HCT116 (cell line): ENCODE measurements around the gene DHDH. TPM values are rescaled to one million over a fixed set of nuclear protein-coding genes. Genes with fewer than 3 reads are reported as not detected.

Experiments used
- ATAC-seq: fragments of 200-7000 bp; cut with Tn5 transposase; 2 replicates; pipeline ENCODE4 v1.9.1; 2020; ENCODE audit warnings: mild to moderate bottlenecking, moderate library complexity
- BruUV-seq: library from RNA; stranded (reverse); fragments of 400-500 nt; replicated peaks from 2 replicates; lab custom pipeline; 2021; lab: Mats Ljungman, UMichigan
- CTCF ChIA-PET: fragments of 300-600 bp; sonication (Branson Sonifier 250); formaldehyde crosslinking; loops from one replicate; lab custom pipeline; 2021; ENCODE audit warnings: antibody characterized with exemption; lab: Charles Lee
- POLR2A ChIA-PET: fragments of 300-600, 350-600 bp; sonication (Branson Sonifier 250); formaldehyde crosslinking; loops from one replicate; lab custom pipeline; 2021; ENCODE audit warnings: antibody characterized with exemption; lab: Charles Lee
- RAD21 ChIA-PET, 2 experiments: fragments of 300-600 bp; sonication (Branson Sonifier 250); formaldehyde crosslinking; loops; one replicate each; lab custom pipeline; 2023; ENCODE audit warnings: low total read pairs in 2 of 2; ENCODE audit not compliant: uncharacterized antibody in 2 of 2, unreplicated experiment in 2 of 2, low non-redundant PET in 1 of 2; lab: Charles Lee
- DNase-seq: peaks from one replicate; pipeline ENCODE4 v3.0.0-alpha.2; 2010; ENCODE audit warnings: low read depth, low spot score
- H2AFZ ChIP-seq: fragments of 200-600 bp; shearing (Covaris generic), sonication (generic); 2 replicates; pipeline ENCODE4 v1.6.1; 2017; ENCODE audit warnings: low read depth, mixed run types, mixed read lengths, antibody characterized with exemption, low read length; ENCODE audit not compliant: poor library complexity, severe bottlenecking
- H3K27ac ChIP-seq: 2 replicates; pipeline ENCODE4 v1.5.1; 2012; ENCODE audit warnings: low read depth, low read length
- H3K27me3 ChIP-seq: fragments of 200-600 bp; sonication (generic); 2 replicates; pipeline ENCODE4 v1.6.1; 2016; ENCODE audit warnings: mixed run types, low read length, mixed read lengths; ENCODE audit not compliant: insufficient read depth
- H3K36me3 ChIP-seq, 2 experiments: fragments of 200-500 bp in 1 of 2; fragments of 200-600 bp in 1 of 2; sonication (Bioruptor generic) in 1 of 2; sonication (generic) in 1 of 2; 2 replicates each; pipeline versions ENCODE4 v1.5.1 to v1.6.1; 2014 to 2016; ENCODE audit warnings: low read length in 2 of 2, inconsistent platforms in 1 of 2, mixed read lengths in 1 of 2, mixed run types in 1 of 2; ENCODE audit not compliant: insufficient read depth in 2 of 2, control insufficient read depth in 1 of 2
- H3K4me1 ChIP-seq, 2 experiments: fragments of 200-600 bp in 1 of 2; sonication (generic) in 1 of 2; 2 replicates each; pipeline versions ENCODE4 v1.5.1 to v1.6.1; 2012 to 2017; ENCODE audit warnings: low read length in 2 of 2, inconsistent platforms in 1 of 2, mild to moderate bottlenecking in 1 of 2, mixed read lengths in 1 of 2, mixed run types in 1 of 2, moderate library complexity in 1 of 2; ENCODE audit not compliant: insufficient read depth in 2 of 2, control insufficient read depth in 1 of 2
- H3K4me2 ChIP-seq: fragments of 200-600 bp; sonication (generic); 2 replicates; pipeline ENCODE4 v1.6.1; 2017; ENCODE audit warnings: mixed run types, low read length, mixed read lengths
- H3K4me3 ChIP-seq, 2 experiments: fragments of 200-600 bp in 1 of 2; sonication (generic) in 1 of 2; replicated peaks in 1 of 2; 2 replicates each; pipeline ENCODE4 v1.5.1; 2011 to 2016; ENCODE audit warnings: low read length in 2 of 2, control low read depth in 1 of 2, low read depth in 1 of 2, mild to moderate bottlenecking in 1 of 2, mixed read lengths in 1 of 2, mixed run types in 1 of 2
- H3K79me2 ChIP-seq: fragments of 200-600 bp; sonication (generic); 2 replicates; pipeline ENCODE4 v1.6.1; 2017; ENCODE audit warnings: mild to moderate bottlenecking, mixed run types, low read length, moderate library complexity, mixed read lengths; ENCODE audit not compliant: insufficient read depth
- H3K9ac ChIP-seq: fragments of 200-600 bp; sonication (generic); 2 replicates; pipeline ENCODE4 v1.6.1; 2016; ENCODE audit warnings: low read length, mixed read lengths
- H3K9me2 ChIP-seq: fragments of 200-600 bp; sonication (generic), shearing (Covaris generic); 2 replicates; pipeline ENCODE4 v1.6.1; 2017; ENCODE audit warnings: mixed run types, mild to moderate bottlenecking, moderate library complexity; ENCODE audit not compliant: insufficient read depth
- H3K9me3 ChIP-seq, 2 experiments: fragments of 200-500 bp in 1 of 2; fragments of 200-600 bp in 1 of 2; sonication (Bioruptor generic) in 1 of 2; sonication (generic) in 1 of 2; 2 replicates each; pipeline ENCODE4 v1.6.1; 2014 to 2017; ENCODE audit warnings: low read length in 2 of 2, mixed read lengths in 2 of 2, inconsistent platforms in 1 of 2, low read depth in 1 of 2, mild to moderate bottlenecking in 1 of 2, mixed run types in 1 of 2, moderate library complexity in 1 of 2; ENCODE audit not compliant: control insufficient read depth in 1 of 2, insufficient read depth in 1 of 2
- H4K20me1 ChIP-seq: fragments of 200-600 bp; sonication (generic), shearing (Covaris generic); 2 replicates; pipeline ENCODE4 v1.6.1; 2017; ENCODE audit warnings: mixed run types, mild to moderate bottlenecking, moderate library complexity; ENCODE audit not compliant: insufficient read depth
- CBX3 ChIP-seq: IDR thresholded peaks from 2 replicates; pipeline ENCODE4 v1.6.1; 2012; ENCODE audit warnings: low read depth
- ELF1 ChIP-seq: IDR thresholded peaks from 2 replicates; pipeline ENCODE4 v1.6.1; 2012; ENCODE audit warnings: low read depth, borderline replicate concordance
- FOSL1 ChIP-seq: IDR thresholded peaks from 2 replicates; pipeline ENCODE4 v1.6.1; 2012; ENCODE audit warnings: low read depth
- JUND ChIP-seq: IDR thresholded peaks from 2 replicates; pipeline ENCODE4 v1.6.1; 2012
- POLR2A ChIP-seq: IDR thresholded peaks from 2 replicates; pipeline ENCODE4 v1.7.0; 2011; ENCODE audit warnings: borderline replicate concordance; ENCODE audit not compliant: insufficient read depth, insufficient read length; ENCODE audit errors: extremely low read depth
- POLR2AphosphoS5 ChIP-seq: IDR thresholded peaks from 2 replicates; pipeline ENCODE4 v1.6.1; 2011; ENCODE audit warnings: mild to moderate bottlenecking, low read depth, low read length, moderate library complexity
- RAD21 ChIP-seq: IDR thresholded peaks from 2 replicates; pipeline ENCODE4 v1.6.1; 2012; ENCODE audit warnings: low read depth, mild to moderate bottlenecking
- SIN3A ChIP-seq: IDR thresholded peaks from 2 replicates; pipeline ENCODE4 v1.6.1; 2012; ENCODE audit warnings: low read depth
- SP1 ChIP-seq: IDR thresholded peaks from 2 replicates; pipeline ENCODE4 v1.6.1; 2012; ENCODE audit warnings: low read depth
- SRF ChIP-seq: IDR thresholded peaks from 2 replicates; pipeline ENCODE4 v1.6.1; 2012; ENCODE audit warnings: low read depth
- TCF7L2 ChIP-seq: IDR thresholded peaks from 2 replicates; pipeline ENCODE4 v1.7.0; 2011; ENCODE audit warnings: borderline replicate concordance, inconsistent platforms; ENCODE audit not compliant: insufficient read depth, insufficient read length; ENCODE audit errors: extremely low read depth
- YY1 ChIP-seq: IDR thresholded peaks from 2 replicates; pipeline ENCODE4 v1.6.1; 2011; ENCODE audit warnings: low read length, low read depth, moderate library complexity, mild to moderate bottlenecking; ENCODE audit not compliant: insufficient replicate concordance; ENCODE audit errors: extremely low read depth
- ZNF274 ChIP-seq: fragments of 200-500 bp; sonication (Bioruptor generic); IDR thresholded peaks from 2 replicates; pipeline ENCODE4 v1.6.1; 2014; ENCODE audit warnings: mild to moderate bottlenecking, low read depth, low read length, inconsistent platforms
- intact Hi-C: fragments of 100-400 bp; cut with micrococcal nuclease; formaldehyde crosslinking; loops from 2 replicates; pipeline ENCODE4 v1.10.0; 2022
- total RNA-seq: library from RNA; stranded (reverse); gene quantifications from one replicate; pipeline ENCODE4 v1.2.1, GENCODE V29; 2021; ENCODE audit not compliant: unreplicated experiment
- TF ChIP-seq, protein P1 (sequence below): IDR thresholded peaks from 2 replicates; pipeline ENCODE4 v1.6.1; 2012
- TF ChIP-seq, protein P2 (sequence below): IDR thresholded peaks from 2 replicates; pipeline ENCODE4 v1.6.1; 2011; ENCODE audit warnings: mild to moderate bottlenecking, low read length, moderate library complexity; ENCODE audit not compliant: insufficient replicate concordance; ENCODE audit errors: extremely low read depth
- TF ChIP-seq, protein P3 (sequence below): IDR thresholded peaks from 2 replicates; pipeline ENCODE4 v1.6.1; 2012

The DHDH gene
- total RNA-seq, 1 experiment from 2014 or later: 8.6 TPM

DNA sequence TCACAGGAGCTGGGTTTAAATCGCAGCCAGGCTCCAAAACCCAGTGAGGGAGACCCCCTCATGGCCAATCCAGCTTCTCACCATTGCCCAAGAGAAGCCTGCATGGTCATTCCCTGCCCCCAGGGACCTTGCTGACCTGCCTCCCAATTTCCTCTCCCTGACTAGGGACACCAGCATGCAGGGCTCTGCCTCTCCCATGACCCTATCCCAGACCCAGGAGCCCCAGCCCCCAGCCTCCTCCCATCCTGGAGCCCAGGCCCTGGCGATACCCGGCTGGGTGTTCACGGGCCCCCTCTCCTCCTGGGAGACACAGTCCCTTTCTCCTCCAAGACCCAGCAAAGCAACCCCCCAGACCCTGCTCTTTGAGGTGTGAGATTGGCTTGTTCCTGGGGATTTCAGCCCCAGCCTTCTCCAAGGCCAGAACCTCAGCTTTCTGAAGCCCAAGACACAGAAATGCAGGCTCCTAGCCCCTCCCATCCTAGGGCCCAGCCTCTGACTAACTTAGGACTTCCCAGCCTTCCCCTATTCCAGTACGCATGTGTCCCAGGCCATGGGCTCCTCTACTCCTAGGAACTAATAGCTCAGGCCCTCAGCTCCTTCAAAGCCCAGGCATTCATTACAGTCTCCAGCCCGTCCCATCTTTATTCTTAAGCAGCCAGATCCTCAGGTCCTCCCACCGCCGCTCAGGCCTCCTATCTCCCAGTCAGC lies 58.5 kb downstream of the DHDH start:
- peak overlapping the region; percentile 75 to 77 for H3K4me3 ChIP-seq
- peaks cover 59% of the 10 kb centered on the region for H3K79me2 ChIP-seq
- ATAC-seq (peak; percentile 41), DNase-seq (no peak)
- TF ChIP-seq SRF (no peak), POLR2A (no peak), JUND (no peak), SP1 (no peak), RAD21 (no peak), POLR2AphosphoS5 (peak; percentile 51; the same call in 1 of the 2 replicates)
- TF ChIP-seq, protein P1, sequence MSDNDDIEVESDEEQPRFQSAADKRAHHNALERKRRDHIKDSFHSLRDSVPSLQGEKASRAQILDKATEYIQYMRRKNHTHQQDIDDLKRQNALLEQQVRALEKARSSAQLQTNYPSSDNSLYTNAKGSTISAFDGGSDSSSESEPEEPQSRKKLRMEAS: no peak
- H3K9me3 ChIP-seq: no peaks in the 10 kb centered on the region
- no peaks in the 10 kb centered on the region for H3K9me2 ChIP-seq
- H2AFZ ChIP-seq: no peak overlapping the region
- peaks cover 2% of the 10 kb centered on the region; the same call in 1 of the 2 replicates for H4K20me1 ChIP-seq
- POLR2A ChIA-PET: interaction anchor here (0.7 to 3.1 kb wide), 3 partner anchors 9 to 26 kb away, joined by 4 to 17 read pairs (median 7); no protein-coding TSS in a partner anchor
- H3K36me3 ChIP-seq: peaks cover 5 to 8% of the 10 kb centered on the region in 2 experiments; a peak in 1 of 4 replicates
- peak overlapping the region; percentile 92 for H3K4me2 ChIP-seq
- CTCF ChIA-PET: interaction anchor here (0.6 to 2.5 kb wide), 9 partner anchors 8 to 233 kb away, joined by 3 to 44 read pairs (median 6); partner anchors contain the start of genes BCAT2, CGB7 and LHB
- H3K9ac ChIP-seq: peak overlapping the region; percentile 97
- intact Hi-C loops: no loop called here
- BruUV-seq: no TSS peak
- peak overlapping the region; percentile 75 for H3K27ac ChIP-seq
- H3K27me3 ChIP-seq: no peaks in the 10 kb centered on the region
- H3K4me1 ChIP-seq: peaks cover 11 to 23% of the 10 kb centered on the region in 2 experiments
- RAD21 ChIA-PET: no interaction called here

DNA sequence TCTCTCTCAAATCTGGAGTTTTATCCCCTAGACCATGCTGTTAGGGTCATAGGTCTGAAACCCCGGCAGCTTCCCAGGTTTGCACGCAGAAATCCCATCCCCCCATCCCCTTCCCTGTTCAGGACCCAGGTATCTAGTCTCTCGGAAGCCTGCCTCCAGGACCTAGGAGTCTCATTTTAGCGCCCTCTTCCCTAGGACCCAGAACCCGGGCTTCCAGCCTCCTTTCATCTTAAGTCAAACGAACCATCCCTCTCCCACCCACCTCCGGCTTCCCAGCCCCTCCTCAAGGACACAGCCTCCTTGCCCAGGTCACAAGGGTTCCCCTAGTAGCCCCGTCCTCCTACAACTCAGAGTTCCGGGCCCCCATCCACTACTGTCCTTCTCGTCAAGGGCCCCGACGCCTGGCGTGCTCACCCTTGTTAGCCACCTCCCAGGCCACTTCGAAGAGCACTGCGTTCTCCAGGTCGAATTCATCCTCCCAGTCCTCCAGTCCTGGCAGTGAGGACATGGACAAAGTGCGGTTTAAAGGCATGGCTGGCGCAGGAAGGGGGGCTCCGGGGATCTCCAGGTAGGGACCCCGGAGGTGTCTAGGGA lies 59.2 kb downstream of the DHDH start:
- no peak for DNase-seq
- ATAC-seq: peak; percentile 2; the same call in 1 of the 2 replicates
- Histone ChIP-seq H3K9me3 (no peaks in the 10 kb centered on the region), H3K9ac (peak overlapping the region; percentile 97), H3K27ac (peak overlapping the region; percentile 75), H3K4me2 (peak overlapping the region; percentile 92), H3K4me3 (peak overlapping the region; percentile 75 to 77), H4K20me1 (peaks cover 8% of the 10 kb centered on the region; the same call in 1 of the 2 replicates), H3K36me3 (peaks cover 5 to 8% of the 10 kb centered on the region in 2 experiments; a peak in 1 of 4 replicates), H3K9me2 (no peaks in the 10 kb centered on the region), H3K4me1 (peaks cover 13 to 29% of the 10 kb centered on the region in 2 experiments), H2AFZ (no peak overlapping the region), H3K27me3 (no peaks in the 10 kb centered on the region), H3K79me2 (peaks cover 66% of the 10 kb centered on the region)
- CTCF ChIA-PET: interaction anchor here (0.6 to 2.5 kb wide), 27 partner anchors 9 to 210 kb away, joined by 3 to 44 read pairs (median 5); partner anchors contain the start of genes BCAT2, CGB2, CGB7 and LHB
- TSS peak; percentile 75 for BruUV-seq
- RAD21 ChIA-PET: interaction anchor here in 1 of 2 experiments (0.8 to 1.0 kb wide), 2 partner anchors 72 to 197 kb away, joined by 3 read pairs; partner anchors contain the start of gene NTF4
- intact Hi-C loops: no loop called here
- POLR2A ChIA-PET: interaction anchor here (0.9 to 3.1 kb wide), 18 partner anchors 9 to 684 kb away, joined by 3 to 17 read pairs (median 6); partner anchors contain the start of genes CGB7, DHDH, FTL and RPL18
- TF ChIP-seq ZNF274: no peak
- no peak for TF ChIP-seq FOSL1
- TF ChIP-seq SP1: no peak
- no peak for TF ChIP-seq JUND
- no peak for TF ChIP-seq SIN3A
- TF ChIP-seq YY1: no peak
- no peak for TF ChIP-seq ELF1
- TF ChIP-seq, protein P2, sequence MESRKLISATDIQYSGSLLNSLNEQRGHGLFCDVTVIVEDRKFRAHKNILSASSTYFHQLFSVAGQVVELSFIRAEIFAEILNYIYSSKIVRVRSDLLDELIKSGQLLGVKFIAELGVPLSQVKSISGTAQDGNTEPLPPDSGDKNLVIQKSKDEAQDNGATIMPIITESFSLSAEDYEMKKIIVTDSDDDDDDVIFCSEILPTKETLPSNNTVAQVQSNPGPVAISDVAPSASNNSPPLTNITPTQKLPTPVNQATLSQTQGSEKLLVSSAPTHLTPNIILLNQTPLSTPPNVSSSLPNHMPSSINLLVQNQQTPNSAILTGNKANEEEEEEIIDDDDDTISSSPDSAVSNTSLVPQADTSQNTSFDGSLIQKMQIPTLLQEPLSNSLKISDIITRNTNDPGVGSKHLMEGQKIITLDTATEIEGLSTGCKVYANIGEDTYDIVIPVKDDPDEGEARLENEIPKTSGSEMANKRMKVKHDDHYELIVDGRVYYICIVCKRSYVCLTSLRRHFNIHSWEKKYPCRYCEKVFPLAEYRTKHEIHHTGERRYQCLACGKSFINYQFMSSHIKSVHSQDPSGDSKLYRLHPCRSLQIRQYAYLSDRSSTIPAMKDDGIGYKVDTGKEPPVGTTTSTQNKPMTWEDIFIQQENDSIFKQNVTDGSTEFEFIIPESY: no peak
- TF ChIP-seq TCF7L2: no peak
- TF ChIP-seq RAD21: no peak
- TF ChIP-seq, protein P3, sequence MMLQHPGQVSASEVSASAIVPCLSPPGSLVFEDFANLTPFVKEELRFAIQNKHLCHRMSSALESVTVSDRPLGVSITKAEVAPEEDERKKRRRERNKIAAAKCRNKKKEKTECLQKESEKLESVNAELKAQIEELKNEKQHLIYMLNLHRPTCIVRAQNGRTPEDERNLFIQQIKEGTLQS: no peak
- no peak for TF ChIP-seq CBX3
